Activated CD8-positive, alpha-beta memory T cell treated with anti-CD3 and anti-CD28 coated beads, Interleukin-2, amount 50 U/mL, for 1 hour (primary cell): Measurements from ENCODE around the gene FAM204A.

Source experiments
- DNase-seq: peaks from one replicate; pipeline ENCODE4 v3.0.0-alpha.2; 2020; ENCODE audit errors: extremely low read depth

FAM204A gene

GRCh38 chr10:118341791-118342637, at the start of gene FAM204A:
Gene FAM204A (minus strand): TSS chr10:118342324. CDS start chr10:118336415, 5,909 bp downstream.
- peak; percentile 91 for DNase-seq

GRCh38 chr10:118383699-118384098, 41.6 kb upstream of the FAM204A start:
- no peak for DNase-seq

GRCh38 chr10:118383063-118383689, 41.1 kb upstream of the FAM204A start:
- no peak for DNase-seq

DNA sequence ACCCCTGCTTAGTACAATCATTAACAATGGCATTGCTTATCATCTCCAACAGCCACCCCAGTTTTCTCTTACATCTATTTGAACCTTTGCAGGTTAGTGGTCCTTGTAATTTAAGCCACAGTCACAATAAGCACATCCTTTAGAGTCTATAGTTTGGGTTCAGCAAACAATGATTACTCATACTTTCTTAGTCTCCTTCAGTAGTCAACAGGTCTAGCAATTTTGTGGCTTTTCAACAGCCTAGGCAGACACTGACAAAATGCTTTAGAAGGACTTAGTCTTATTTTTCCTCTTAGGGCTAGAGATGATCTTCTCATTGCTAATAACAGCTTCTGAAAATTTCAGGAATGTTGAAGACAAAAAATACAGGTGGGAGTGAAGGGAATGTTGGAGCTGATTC, 32.3 kb upstream of the FAM204A start:
- no peak for DNase-seq

DNA sequence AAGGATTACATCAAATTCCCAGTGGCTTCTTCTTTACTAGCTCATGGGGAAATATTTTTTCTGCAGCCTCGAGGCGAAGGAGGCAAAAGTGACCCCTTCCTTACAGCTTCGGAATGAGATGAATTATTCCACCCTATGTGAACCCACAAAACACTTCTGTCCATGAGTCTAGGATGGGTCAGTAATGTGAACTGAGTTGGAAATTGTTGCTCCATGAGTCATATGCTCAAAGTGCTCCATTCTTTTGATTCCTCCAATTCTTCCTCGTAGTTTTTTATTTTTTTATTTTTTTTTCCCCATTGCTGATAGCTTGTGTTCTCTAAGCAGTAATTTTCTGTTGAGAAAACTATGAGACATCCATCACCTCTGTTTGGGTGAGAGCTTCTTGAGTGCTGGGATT, 31.7 kb upstream of the FAM204A start:
- DNase-seq, result no peak

DNA sequence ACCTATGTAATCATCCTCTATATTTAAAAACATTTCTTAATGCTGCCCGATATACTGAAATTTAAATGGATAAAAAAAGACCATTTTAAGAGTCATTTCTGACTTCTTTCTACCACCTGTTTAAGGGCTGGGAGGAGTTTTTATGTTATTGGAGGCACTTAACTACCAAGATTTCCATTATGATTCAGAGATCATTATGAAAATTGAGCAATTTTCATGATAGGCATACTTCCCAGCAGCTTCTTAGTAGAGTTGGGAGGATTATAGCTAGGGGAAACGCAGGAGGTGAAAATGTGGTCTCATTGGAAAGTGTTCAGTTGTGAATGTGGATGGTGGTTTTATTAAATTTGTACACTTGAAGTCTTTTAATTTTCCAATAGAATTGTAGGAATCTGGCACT, 28.4 kb upstream of the FAM204A start:
- DNase-seq, result no peak

GRCh38 chr10:118369641-118370205, 27.6 kb upstream of the FAM204A start:
- DNase-seq, result no peak

GRCh38 chr10:118365702-118366101, 23.6 kb upstream of the FAM204A start:
- DNase-seq, result no peak

GRCh38 chr10:118362103-118362502, 20.0 kb upstream of the FAM204A start:
- no peak for DNase-seq

DNA sequence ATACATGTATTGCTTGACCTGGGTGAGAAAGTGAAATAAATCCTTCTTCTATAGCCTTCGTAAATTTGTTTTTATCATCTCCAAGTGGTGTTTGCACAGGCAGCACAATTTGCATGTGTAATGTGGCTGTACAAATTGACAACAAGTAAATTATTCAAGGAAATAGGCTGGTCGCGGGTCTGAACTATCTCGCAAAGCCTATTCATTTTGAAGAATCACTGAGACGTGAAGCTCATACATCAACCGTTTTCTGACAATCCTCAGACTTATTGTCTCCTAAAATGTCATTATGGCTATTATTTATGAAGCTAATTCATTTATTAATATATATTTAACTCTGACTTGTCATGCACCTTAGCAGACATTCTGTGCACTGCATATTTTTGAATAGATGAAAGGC, 16.2 kb upstream of the FAM204A start:
- no peak for DNase-seq

GRCh38 chr10:118357841-118358240, 15.7 kb upstream of the FAM204A start:
- DNase-seq, result no peak

DNA sequence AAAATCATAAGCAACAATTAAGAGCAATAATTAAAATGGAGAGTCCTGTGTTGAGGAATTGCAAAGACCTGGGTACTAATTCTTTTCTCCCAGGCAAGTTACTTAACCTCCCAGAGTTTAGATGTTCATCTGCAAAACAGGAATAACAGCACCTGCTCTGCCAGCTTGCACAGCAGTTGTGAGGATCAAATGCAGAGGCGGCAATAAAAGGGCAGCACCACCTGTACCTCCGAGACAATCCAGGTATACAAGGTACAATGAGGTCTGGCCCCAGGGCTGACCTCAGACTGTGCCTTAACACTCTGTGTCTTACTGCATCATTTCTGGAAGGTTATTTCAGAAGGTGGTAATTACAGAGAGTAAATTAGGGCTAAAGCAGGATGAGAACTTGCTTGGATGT, 14.5 kb upstream of the FAM204A start:
- no peak for DNase-seq

- no peak for DNase-seq
Observed at GRCh38 chr10:118355234-118355633, 13.1 kb upstream of the FAM204A start.

GRCh38 chr10:118349235-118349634, 7.1 kb upstream of the FAM204A start:
- no peak for DNase-seq

DNA sequence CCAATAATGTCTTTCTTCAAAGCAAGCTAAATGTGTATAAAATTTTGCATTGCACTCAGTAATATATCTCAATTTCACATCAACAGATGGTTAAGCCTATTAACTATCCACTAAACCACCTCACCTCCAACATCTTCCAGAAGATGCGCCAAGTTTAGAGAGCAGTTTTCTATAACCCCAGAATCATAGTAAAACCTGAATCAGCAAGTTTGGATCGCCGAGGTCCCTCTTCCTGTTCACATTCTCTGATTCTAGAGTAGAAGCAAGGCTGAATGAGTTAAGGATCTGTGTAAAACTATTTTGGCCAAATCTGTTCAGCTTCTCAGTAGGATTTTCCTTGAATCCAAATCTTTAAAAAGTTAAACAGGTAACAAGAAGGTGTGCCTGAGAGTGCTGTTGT, 1.4 kb upstream of the FAM204A start:
- DNase-seq, result no peak

DNA sequence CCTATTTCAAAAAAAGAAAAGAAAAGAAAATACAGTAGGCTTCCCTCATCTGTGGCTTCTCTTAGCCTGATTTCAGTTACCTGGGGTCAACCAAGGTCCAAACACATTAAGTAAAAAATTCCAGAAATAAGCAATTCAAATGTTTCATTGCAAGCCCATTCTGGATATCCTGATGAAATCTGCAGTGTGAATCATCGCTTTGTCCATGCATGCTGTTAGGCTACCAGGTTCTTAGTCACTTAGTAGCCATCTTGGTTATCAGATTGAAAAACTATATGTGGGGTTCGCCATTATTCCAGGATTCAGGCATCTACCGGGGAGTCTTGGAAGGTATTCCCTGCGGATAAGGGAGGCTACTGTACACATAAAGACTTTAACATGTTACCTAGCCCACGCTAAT, 991 bp upstream of the FAM204A start:
- DNase-seq, result no peak

- no peak for DNase-seq
Observed at GRCh38 chr10:118342638-118343020, 505 bp upstream of the FAM204A start.

DNA sequence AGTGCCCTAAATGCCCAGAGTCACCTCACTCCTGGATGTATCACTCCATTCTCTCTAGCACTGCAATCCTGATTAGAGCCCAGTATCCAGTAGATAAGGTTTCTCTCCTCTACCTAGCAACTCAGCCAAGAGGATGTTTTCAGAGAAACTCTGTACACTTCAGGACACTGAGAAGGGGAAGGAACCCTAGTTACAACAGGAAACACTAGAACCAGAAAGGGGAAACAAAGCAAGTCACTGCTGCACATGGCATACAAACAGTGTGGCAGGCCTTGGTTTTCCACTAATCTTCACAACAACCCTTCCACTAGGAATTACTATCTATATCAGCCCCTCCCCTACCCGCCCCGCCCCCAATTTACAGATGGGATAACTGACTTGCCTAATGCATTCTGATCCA, 1.6 kb downstream of the FAM204A start:
- no peak for DNase-seq

GRCh38 chr10:118339111-118339510, 3.0 kb downstream of the FAM204A start:
- DNase-seq, result no peak

- no peak for DNase-seq
Observed at GRCh38 chr10:118337356-118337755, 4.8 kb downstream of the FAM204A start.

- DNase-seq, result no peak
Observed at GRCh38 chr10:118333871-118334270, 8.3 kb downstream of the FAM204A start.

DNA sequence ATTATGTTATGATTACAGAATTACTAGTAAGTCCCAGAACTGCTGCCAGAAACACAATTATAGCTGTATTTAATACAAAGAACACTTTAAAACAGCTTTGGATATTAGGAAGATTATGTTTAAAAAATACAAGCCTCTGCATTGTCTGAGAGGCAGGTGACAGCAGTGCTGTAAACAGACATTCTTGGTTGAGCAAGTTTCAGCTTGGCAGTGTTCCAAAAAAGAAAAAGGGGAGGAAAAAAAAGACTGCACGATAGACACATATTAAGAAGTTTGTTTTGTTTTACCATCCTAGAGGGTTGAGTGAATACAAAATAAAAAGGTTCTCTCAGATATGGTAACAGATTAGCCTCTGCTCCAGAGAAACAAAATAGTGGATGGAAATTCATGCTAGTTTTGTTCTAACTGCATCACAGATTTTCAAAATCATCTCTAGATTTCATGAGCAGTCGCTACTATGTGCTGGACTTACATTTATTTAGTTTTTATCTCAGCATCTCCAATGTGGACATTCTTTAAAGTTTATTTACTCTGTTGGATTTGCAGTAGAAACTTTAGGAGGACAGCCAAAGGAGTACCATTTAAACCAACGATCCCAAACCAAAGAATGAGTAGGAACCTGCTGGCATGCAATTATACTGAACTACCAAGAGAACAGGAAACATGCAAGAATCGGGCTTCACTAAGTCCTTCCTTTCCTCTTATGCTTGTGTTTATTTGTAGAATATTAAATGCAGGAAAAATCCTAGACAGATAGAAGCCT, 9.0 kb downstream of the FAM204A start:
- DNase-seq, result no peak
